HepG2 (cell line): ENCODE data around the gene JMJD8. TPM values are rescaled to one million over a fixed set of nuclear protein-coding genes. Genes with fewer than 3 reads are reported as not detected.

ENCODE experiments used
- AGO1 ChIP-seq: fragments of 200-400 bp; formaldehyde crosslinking; IDR thresholded peaks from 2 replicates; pipeline ENCODE4 v1.6.1; 2017; ENCODE audit warnings: mild to moderate bottlenecking, low read depth, low read length, moderate library complexity; ENCODE audit not compliant: poor library complexity, severe bottlenecking
- AGO2 ChIP-seq: fragments of 200-400 bp; formaldehyde crosslinking; optimal IDR thresholded peaks from 2 replicates; pipeline ENCODE3; 2017; ENCODE audit warnings: mild to moderate bottlenecking, low read depth, low read length, moderate library complexity
- DNMT3B ChIP-seq: conservative IDR thresholded peaks from 2 replicates; pipeline ENCODE4 v1.6.1; 2016; ENCODE audit warnings: missing biosample characterization, control low read depth
- ELK4 ChIP-seq: sonication (generic); formaldehyde crosslinking; IDR thresholded peaks from 2 replicates; pipeline ENCODE4 v1.9.0; 2021; ENCODE audit warnings: missing genetic modification reagents, borderline replicate concordance
- HHEX ChIP-seq: IDR thresholded peaks from 2 replicates; pipeline ENCODE4 v1.6.1; 2016; ENCODE audit warnings: control low read depth
- HNF4A ChIP-seq: sonication (generic); formaldehyde crosslinking; IDR thresholded peaks from 2 replicates; pipeline ENCODE4 v1.4.0; 2020; ENCODE audit warnings: missing genetic modification reagents
- HNF4G ChIP-seq, 2 experiments: sonication (generic) in 1 of 2; formaldehyde crosslinking in 1 of 2; IDR thresholded peaks; 2 replicates each; pipeline versions ENCODE4 v1.4.0 to v1.6.1; 2011 to 2020; ENCODE audit warnings: borderline replicate concordance in 2 of 2, low read depth in 2 of 2, mild to moderate bottlenecking in 2 of 2, low read length in 1 of 2, missing genetic modification reagents in 1 of 2, moderate library complexity in 1 of 2
- NFIB ChIP-seq: sonication (generic); formaldehyde crosslinking; IDR thresholded peaks from 2 replicates; pipeline ENCODE4 v1.9.0; 2021; ENCODE audit warnings: missing genetic modification reagents, mild to moderate bottlenecking, borderline replicate concordance
- PHB2 ChIP-seq: fragments of 450-650 bp; IDR thresholded peaks from 2 replicates; pipeline ENCODE4 v1.6.1; 2018; ENCODE audit not compliant: partially characterized antibody
- PITX1 ChIP-seq: sonication (generic); formaldehyde crosslinking; IDR thresholded peaks from 2 replicates; pipeline ENCODE4 v1.5.1; 2020; ENCODE audit warnings: mild to moderate bottlenecking, missing genetic modification reagents
- SIN3B ChIP-seq: fragments of 150-350 bp; IDR thresholded peaks from 2 replicates; pipeline ENCODE4 v1.6.1; 2014; ENCODE audit warnings: low read length
- THYN1 ChIP-seq: sonication (generic); formaldehyde crosslinking; IDR thresholded peaks from 2 replicates; pipeline ENCODE4 v1.8.1; 2023; ENCODE audit warnings: low read depth, mild to moderate bottlenecking, moderate library complexity, missing genetic modification reagents, borderline replicate concordance
- ZBTB21 ChIP-seq: sonication (generic); formaldehyde crosslinking; IDR thresholded peaks from 2 replicates; pipeline ENCODE4 v1.4.0; 2020; ENCODE audit warnings: missing genetic modification reagents
- ZMAT5 ChIP-seq: sonication (generic); formaldehyde crosslinking; IDR thresholded peaks from 2 replicates; pipeline ENCODE4 v1.5.0; 2020; ENCODE audit warnings: mild to moderate bottlenecking, low read depth, missing genetic modification reagents, borderline replicate concordance
- ZNF17 ChIP-seq: sonication (generic); formaldehyde crosslinking; IDR thresholded peaks from 2 replicates; pipeline ENCODE4 v1.5.0; 2020; ENCODE audit warnings: mild to moderate bottlenecking, missing genetic modification reagents
- ZNF460 ChIP-seq: sonication (generic); formaldehyde crosslinking; IDR thresholded peaks from 2 replicates; pipeline ENCODE4 v1.5.1; 2020; ENCODE audit warnings: missing genetic modification reagents, mild to moderate bottlenecking, borderline replicate concordance
- ZNF543 ChIP-seq: sonication (generic); formaldehyde crosslinking; IDR thresholded peaks from 2 replicates; pipeline ENCODE4 v1.4.0; 2020; ENCODE audit warnings: mild to moderate bottlenecking, missing genetic modification reagents
- ZNF616 ChIP-seq: sonication (generic); formaldehyde crosslinking; IDR thresholded peaks from 2 replicates; pipeline ENCODE4 v1.5.0; 2020; ENCODE audit warnings: low read depth, mild to moderate bottlenecking, missing genetic modification reagents
- ZNF646 ChIP-seq: sonication (generic); formaldehyde crosslinking; IDR thresholded peaks from 2 replicates; pipeline ENCODE4 v1.9.0; 2021; ENCODE audit warnings: mild to moderate bottlenecking, missing genetic modification reagents
- ZNF674 ChIP-seq: sonication (generic); formaldehyde crosslinking; IDR thresholded peaks from 2 replicates; pipeline ENCODE4 v1.5.0; 2020; ENCODE audit warnings: low read depth, mild to moderate bottlenecking, missing genetic modification reagents
- ZNF839 ChIP-seq: sonication (generic); formaldehyde crosslinking; IDR thresholded peaks from 2 replicates; pipeline ENCODE4 v1.4.0; 2020; ENCODE audit warnings: missing genetic modification reagents, mild to moderate bottlenecking, borderline replicate concordance
- polyA plus RNA-seq, 8 experiments: library from polyadenylated mRNA; depleted of rRNA in 3 of 8; stranded (reverse) in 7 of 8; unstranded in 1 of 8; fragments of >200 nt; fragmentation: Illumina TruSeq in 4 of 8; extraction: Trizol in 4 of 8; gene quantifications; 2 replicates each; pipeline versions ENCODE4 v1.2.1 to v1.2.3, GENCODE V29; 2011 to 2016; ENCODE audit warnings: low read depth in 4 of 8, missing spikeins in 1 of 8, mixed read lengths in 1 of 8; ENCODE audit not compliant: insufficient read depth in 1 of 8
- total RNA-seq, 5 experiments: library from RNA; depleted of rRNA; stranded (reverse); fragments of >200 nt; fragmentation: Illumina TruSeq; extraction: Trizol; gene quantifications; 2 replicates each; pipeline ENCODE4 v1.2.3, GENCODE V29; 2016; ENCODE audit warnings: low read depth in 1 of 5

Gene JMJD8
- total and polyA plus RNA-seq, 2 of the 13 experiments (the other 11 are each of a cell fraction or from before 2014, with no cell fraction given) = 2.6 to 11.8 TPM

DNA sequence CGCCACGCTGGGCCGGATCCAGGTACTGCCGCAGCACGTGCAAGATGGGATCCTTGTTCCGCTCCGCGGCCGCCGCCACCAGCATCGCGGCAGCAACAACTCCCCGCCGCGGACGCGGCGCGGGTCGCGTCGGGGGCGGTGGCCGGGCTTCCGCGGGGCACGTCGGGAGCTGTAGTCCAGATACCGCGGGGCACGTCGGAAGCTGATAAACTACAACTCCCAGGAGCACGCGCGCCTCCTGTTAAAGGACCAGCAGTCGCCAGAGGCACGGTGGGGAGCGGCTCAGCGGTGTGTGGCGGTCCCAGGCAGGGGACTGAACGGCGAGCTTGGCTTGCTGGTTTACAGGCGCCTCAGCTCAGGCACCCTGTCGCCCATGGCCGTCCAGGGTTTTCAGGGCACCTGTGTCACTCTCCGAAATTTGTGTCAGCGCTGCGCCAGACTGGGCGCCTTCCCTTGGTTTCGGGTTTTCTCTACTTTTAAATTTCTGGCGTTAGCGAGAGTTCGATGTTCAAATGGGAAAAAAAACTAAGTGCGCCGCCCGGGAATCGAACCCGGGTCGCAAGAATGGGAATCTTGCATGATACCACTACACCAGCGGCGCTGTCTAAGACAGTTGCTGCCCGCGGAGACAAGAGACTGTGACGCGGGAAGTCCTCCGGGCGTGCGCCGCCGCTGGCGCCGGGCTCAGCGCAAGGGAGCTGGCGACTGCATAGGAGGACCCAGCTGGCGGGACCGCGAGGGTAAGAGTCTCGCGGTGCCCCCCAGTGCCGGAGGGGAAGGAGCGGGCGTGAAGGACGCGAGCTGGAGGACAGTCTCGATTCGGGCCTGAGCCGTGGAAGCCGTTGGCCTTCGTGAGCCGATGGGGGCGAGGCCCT is 47.7 kb downstream of the JMJD8 start, which contains the start of gene METTL26 (continued):
- TF ChIP-seq NFIB (CRISPR knock-in tag) = no peak
- no peak for TF ChIP-seq ELK4
- no peak for TF ChIP-seq THYN1 (CRISPR knock-in tag)
- TF ChIP-seq HNF4A (CRISPR knock-in tag) = no peak
- no peak for TF ChIP-seq ZNF17
- TF ChIP-seq AGO1 = peak; percentile 69
- TF ChIP-seq HNF4G (IDR thresholded peaks at IDR 0.05; ENCODE audit: borderline replicate concordance, low read depth, low read length) = peak; percentile 12; the same call in 1 of the 2 replicates
- peak; percentile 33; the same call in 1 of the 2 replicates for TF ChIP-seq HNF4G (CRISPR knock-in tag; IDR thresholded peaks at IDR 0.05; ENCODE audit: borderline replicate concordance, low read depth)
- TF ChIP-seq PITX1 (CRISPR knock-in tag) = no peak
- peak; percentile 85; the same call in 1 of the 2 replicates for TF ChIP-seq ZNF543
- no peak for TF ChIP-seq PHB2
- no peak for TF ChIP-seq SIN3B
- no peak; the same call in 1 of the 2 replicates for TF ChIP-seq DNMT3B (CRISPR knock-in tag)
- no peak for TF ChIP-seq ZBTB21
- no peak for TF ChIP-seq ZNF674
- no peak for TF ChIP-seq ZMAT5
- no peak for TF ChIP-seq AGO2
- no peak for TF ChIP-seq ZNF616 (CRISPR knock-in tag)
- TF ChIP-seq HHEX = no peak
- TF ChIP-seq ZNF839 (CRISPR knock-in tag) = no peak
- TF ChIP-seq ZNF460 (CRISPR knock-in tag) = no peak
- TF ChIP-seq ZNF646 = peak; percentile 12; the same call in 1 of the 2 replicates
